ENCODE results near the gene RGS7. TPM values are rescaled to one million over a fixed set of nuclear protein-coding genes. Genes with fewer than 3 reads are reported as not detected.

The RGS7 gene
- total and polyA plus RNA-seq, 2 of the 4 experiments (the other 2 are of a cell fraction): 0.58 to 0.72 TPM

- no peak for ATAC-seq (ENCODE audit: low read depth)
- no peak overlapping the region for H4K5ac ChIP-seq (ENCODE audit: low read depth, low read length)
- dilution Hi-C loops (cut with HindIII; ENCODE audit: low sequenced_read_pairs, unreplicated experiment) (no loop called here), in situ Hi-C loops (cut with MboI; ENCODE audit: low sequenced_read_pairs) (no loop called here), intact Hi-C loops (cut with micrococcal nuclease) (no loop called here)
- no peak overlapping the region for H3K4me2 ChIP-seq (ENCODE audit: low read depth, low read length)
- H2BK20ac ChIP-seq (ENCODE audit: low read depth, low read length): no peak overlapping the region
- no peaks in the 10 kb centered on the region for H3K9me1 ChIP-seq (ENCODE audit: insufficient read depth, low read length)
- no peak overlapping the region for H4K91ac ChIP-seq (ENCODE audit: insufficient read depth, low read depth, low read length)
- no peaks in the 10 kb centered on the region for H3K4me1 ChIP-seq (ENCODE audit: control insufficient read depth, insufficient read depth, low read length)
- TF ChIP-seq MAFK (IDR thresholded peaks at IDR 0.05; ENCODE audit: low read depth, low read length) (no peak), MAZ (IDR thresholded peaks at IDR 0.05; ENCODE audit: borderline replicate concordance, low read depth, low read length) (no peak), RCOR1 (IDR thresholded peaks at IDR 0.05; ENCODE audit: insufficient replicate concordance, low read length) (no peak), MXI1 (IDR thresholded peaks at IDR 0.05; ENCODE audit: borderline replicate concordance, low read depth, low read length) (no peak), CTCF (conservative IDR thresholded peaks at IDR 0.05; ENCODE audit: low read depth, low read length) (no peak), FOS (IDR thresholded peaks at IDR 0.05; ENCODE audit: low read depth, low read length) (no peak), SMC3 (IDR thresholded peaks at IDR 0.05; ENCODE audit: low read depth, low read length) (no peak), BHLHE40 (IDR thresholded peaks at IDR 0.05; ENCODE audit: low read depth, low read length) (no peak), POLR2A (IDR thresholded peaks at IDR 0.05; ENCODE audit: low read depth, low read length) (no peak), USF2 (IDR thresholded peaks at IDR 0.05; ENCODE audit: low read depth, low read length) (no peak), RFX5 (IDR thresholded peaks at IDR 0.05; ENCODE audit: low read depth, low read length) (no peak), CEBPB (IDR thresholded peaks at IDR 0.05; ENCODE audit: low read depth, low read length) (no peak), ELK1 (IDR thresholded peaks at IDR 0.05; ENCODE audit: borderline replicate concordance, low read depth, low read length) (no peak)
- H2AFZ ChIP-seq (replicated peaks; ENCODE audit: low read length, poor library complexity): no peak overlapping the region
- no peak overlapping the region for H2BK5ac ChIP-seq (ENCODE audit: low read depth, low read length, poor library complexity, severe bottlenecking)
- no peak overlapping the region for H3K4ac ChIP-seq (ENCODE audit: low read depth, low read length)
- no peak overlapping the region for H2AK5ac ChIP-seq (ENCODE audit: low read depth, low read length)
- H3K9me3 ChIP-seq (ENCODE audit: control insufficient read depth, insufficient read depth, low read length): peaks cover 9% of the 10 kb centered on the region; the same call in 1 of the 2 replicates
- ChIA-PET POLR2A (ENCODE audit: unreplicated experiment) (no interaction called here), CTCF (interaction anchor here (0.6 kb wide), 1 partner anchor 31 kb away, joined by 4 read pairs; no protein-coding TSS in a partner anchor)
- 40% methylated on average over 1 of the region's 2 CpGs; no CpG with 5 or more reads in 1 of the 2 experiments for WGBS, 2 experiments (ENCODE audit: extremely low coverage in 2 of 2, insufficient read length in 1 of 2)
- no peak overlapping the region for H2BK120ac ChIP-seq (ENCODE audit: low read depth, low read length)
- H3K27ac ChIP-seq (ENCODE audit: insufficient read depth, low read length): no peak overlapping the region
- no peak overlapping the region for H3K9ac ChIP-seq (ENCODE audit: low read depth, low read length)
- no peak overlapping the region for H3K23ac ChIP-seq (ENCODE audit: low read depth, low read length)
- no peak overlapping the region for H4K8ac ChIP-seq (ENCODE audit: low read depth in 2 of 2, low read length in 2 of 2)
- no peak overlapping the region for H2AK9ac ChIP-seq (replicated peaks; ENCODE audit: low read depth, low read length, poor library complexity)
- no peak overlapping the region for H3K4me3 ChIP-seq (ENCODE audit: insufficient read depth, low read depth, low read length)
- BruUV-seq (replicated peaks): no TSS peak
- H4K20me1 ChIP-seq (ENCODE audit: insufficient read depth, low read length): no peaks in the 10 kb centered on the region
- no peak for DNase-seq
- H2BK15ac ChIP-seq (ENCODE audit: low read depth, low read length): no peak overlapping the region
- no peak overlapping the region for H3K56ac ChIP-seq (ENCODE audit: extremely low read depth, insufficient read depth, low read length)
- H3K18ac ChIP-seq (ENCODE audit: low read depth, low read length): no peak overlapping the region
- H3K79me1 ChIP-seq (ENCODE audit: low read depth in 1 of 2, low read length in 2 of 2): no peaks in the 10 kb centered on the region
- H3K36me3 ChIP-seq (ENCODE audit: control insufficient read depth, insufficient read depth, low read length): no peaks in the 10 kb centered on the region
- H3K14ac ChIP-seq (replicated peaks; ENCODE audit: low read depth, low read length): no peak overlapping the region
- H3K27me3 ChIP-seq (ENCODE audit: control insufficient read depth, insufficient read depth, low read length): no peaks in the 10 kb centered on the region
Measured at GRCh38 chr1:241068359-241068758, 288.6 kb downstream of the RGS7 start.

All from IMR-90 (cell line).